Central memory CD4-positive, alpha-beta T cell (primary cell): ENCODE measurements around the gene SLC6A19.
"Not testable (repeated sequence)": the region's sequence is repeated elsewhere in the genome, so short reads cannot be mapped to it uniquely, and the experiment has no call there.

Experiments used
- DNase-seq: peaks from one replicate; pipeline ENCODE4 v3.0.0; 2022

Gene SLC6A19

GRCh38 chr5:1247811-1248210 is 46.4 kb downstream of the SLC6A19 start:
- DNase-seq: no peak

GRCh38 chr5:1249366-1250280 is 48.2 kb downstream of the SLC6A19 start:
- no peak for DNase-seq

GRCh38 chr5:1251678-1252580 is 50.5 kb downstream of the SLC6A19 start:
- no peak for DNase-seq

- no peak for DNase-seq
These were observed 51.3 kb downstream of the SLC6A19 start for GRCh38 chr5:1252681-1253080.

- no peak for DNase-seq
These were observed 52.2 kb downstream of the SLC6A19 start for GRCh38 chr5:1253456-1254105.

- DNase-seq: no peak
These were observed 52.8 kb downstream of the SLC6A19 start for GRCh38 chr5:1254196-1254595.

- peak; percentile 62 for DNase-seq
These were observed 53.7 kb downstream of the SLC6A19 start for GRCh38 chr5:1255081-1255561.

- DNase-seq: no peak
These were observed 55.4 kb downstream of the SLC6A19 start for GRCh38 chr5:1256776-1257175.

GRCh38 chr5:1257363-1257762 is 56.0 kb downstream of the SLC6A19 start:
- DNase-seq: no peak

- no peak for DNase-seq
These were observed 56.4 kb downstream of the SLC6A19 start for GRCh38 chr5:1257841-1258240.

- DNase-seq: no peak
These were observed 58.5 kb downstream of the SLC6A19 start for GRCh38 chr5:1259806-1260480.

- no peak for DNase-seq
These were observed 60.2 kb downstream of the SLC6A19 start for GRCh38 chr5:1261643-1262042.

GRCh38 chr5:1262381-1262780 is 61.0 kb downstream of the SLC6A19 start:
- no peak for DNase-seq

- DNase-seq: no peak
These were observed 62.8 kb downstream of the SLC6A19 start for GRCh38 chr5:1264211-1264610.

GRCh38 chr5:1265026-1265425 is 63.6 kb downstream of the SLC6A19 start:
- DNase-seq: no peak

- no peak for DNase-seq
These were observed 64.4 kb downstream of the SLC6A19 start for GRCh38 chr5:1265461-1266455.

GRCh38 chr5:1266791-1267190 is 65.4 kb downstream of the SLC6A19 start:
- DNase-seq: no peak

GRCh38 chr5:1267464-1267863 is 66.1 kb downstream of the SLC6A19 start:
- DNase-seq: not testable (repeated sequence)

- no peak for DNase-seq
These were observed 66.7 kb downstream of the SLC6A19 start for GRCh38 chr5:1268056-1268455.

GRCh38 chr5:1268666-1269065 is 67.3 kb downstream of the SLC6A19 start:
- DNase-seq: peak; percentile 48

GRCh38 chr5:1270426-1270825 is 69.0 kb downstream of the SLC6A19 start:
- DNase-seq: no peak
